Measurements from ENCODE around the gene MAST4. TPM values are rescaled to one million over a fixed set of nuclear protein-coding genes. Genes with fewer than 3 reads are reported as not detected.

Gene MAST4
- total RNA-seq, 1 donor from 2014 or later, result 0.99 TPM

DNA sequence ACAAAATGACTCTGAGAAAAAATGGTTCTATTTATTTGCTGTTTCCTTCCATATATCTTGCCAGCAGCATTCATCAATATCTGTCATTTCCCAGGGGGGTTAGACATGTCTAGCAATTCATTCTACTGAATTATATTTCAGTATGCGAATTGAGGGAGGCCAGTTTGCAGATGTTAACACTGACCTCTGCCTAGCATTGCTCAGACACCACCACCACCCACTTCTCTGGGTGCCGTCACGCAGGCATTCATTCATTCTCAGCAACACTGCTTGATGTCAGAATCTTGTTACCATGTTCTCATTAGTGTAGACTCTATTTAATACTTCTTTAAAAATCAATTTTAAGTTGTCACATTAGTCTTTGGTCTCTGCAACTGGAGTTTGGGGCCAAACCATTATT, 181.7 kb downstream of the MAST4 start:
- no peak overlapping the region for H3K4me2 ChIP-seq
- no peaks in the 10 kb centered on the region for H3K79me2 ChIP-seq (ENCODE audit: low read depth)
- H3K27me3 Mint-ChIP-seq (ENCODE audit: insufficient read depth, low read depth), result peaks cover 2% of the 10 kb centered on the region
- H3K27ac Mint-ChIP-seq, result no peak overlapping the region
- no peaks in the 10 kb centered on the region for H3K36me3 Mint-ChIP-seq
- no peaks in the 10 kb centered on the region for H3K36me3 ChIP-seq
- H3K9me3 Mint-ChIP-seq, result no peaks in the 10 kb centered on the region
- H3K9ac ChIP-seq, result no peak overlapping the region
- no peaks in the 10 kb centered on the region for H4K20me1 ChIP-seq (ENCODE audit: low read depth)
- H3K4me3 ChIP-seq, result no peak overlapping the region
- H3K4me3 Mint-ChIP-seq, result no peak overlapping the region
- no peaks in the 10 kb centered on the region for H3K27me3 ChIP-seq
- no peak overlapping the region for H2AFZ ChIP-seq (replicated peaks)
- DNase-seq (ENCODE audit: low spot score), result no peak
- H3K4me1 ChIP-seq, result no peaks in the 10 kb centered on the region
- TF ChIP-seq EZH2 (IDR thresholded peaks at IDR 0.05) (no peak), EZH2phosphoT487 (IDR thresholded peaks at IDR 0.05) (no peak)
- TF ChIP-seq, protein P1, sequence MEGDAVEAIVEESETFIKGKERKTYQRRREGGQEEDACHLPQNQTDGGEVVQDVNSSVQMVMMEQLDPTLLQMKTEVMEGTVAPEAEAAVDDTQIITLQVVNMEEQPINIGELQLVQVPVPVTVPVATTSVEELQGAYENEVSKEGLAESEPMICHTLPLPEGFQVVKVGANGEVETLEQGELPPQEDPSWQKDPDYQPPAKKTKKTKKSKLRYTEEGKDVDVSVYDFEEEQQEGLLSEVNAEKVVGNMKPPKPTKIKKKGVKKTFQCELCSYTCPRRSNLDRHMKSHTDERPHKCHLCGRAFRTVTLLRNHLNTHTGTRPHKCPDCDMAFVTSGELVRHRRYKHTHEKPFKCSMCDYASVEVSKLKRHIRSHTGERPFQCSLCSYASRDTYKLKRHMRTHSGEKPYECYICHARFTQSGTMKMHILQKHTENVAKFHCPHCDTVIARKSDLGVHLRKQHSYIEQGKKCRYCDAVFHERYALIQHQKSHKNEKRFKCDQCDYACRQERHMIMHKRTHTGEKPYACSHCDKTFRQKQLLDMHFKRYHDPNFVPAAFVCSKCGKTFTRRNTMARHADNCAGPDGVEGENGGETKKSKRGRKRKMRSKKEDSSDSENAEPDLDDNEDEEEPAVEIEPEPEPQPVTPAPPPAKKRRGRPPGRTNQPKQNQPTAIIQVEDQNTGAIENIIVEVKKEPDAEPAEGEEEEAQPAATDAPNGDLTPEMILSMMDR (IDR thresholded peaks at IDR 0.05), result no peak
- no peaks in the 10 kb centered on the region for H3K4me1 Mint-ChIP-seq
- H3F3A ChIP-seq (ENCODE audit: low read depth), result no peaks in the 10 kb centered on the region
- no peak overlapping the region for H3K27ac ChIP-seq
- no peaks in the 10 kb centered on the region for H3K9me3 ChIP-seq (ENCODE audit: low read depth)

DNA sequence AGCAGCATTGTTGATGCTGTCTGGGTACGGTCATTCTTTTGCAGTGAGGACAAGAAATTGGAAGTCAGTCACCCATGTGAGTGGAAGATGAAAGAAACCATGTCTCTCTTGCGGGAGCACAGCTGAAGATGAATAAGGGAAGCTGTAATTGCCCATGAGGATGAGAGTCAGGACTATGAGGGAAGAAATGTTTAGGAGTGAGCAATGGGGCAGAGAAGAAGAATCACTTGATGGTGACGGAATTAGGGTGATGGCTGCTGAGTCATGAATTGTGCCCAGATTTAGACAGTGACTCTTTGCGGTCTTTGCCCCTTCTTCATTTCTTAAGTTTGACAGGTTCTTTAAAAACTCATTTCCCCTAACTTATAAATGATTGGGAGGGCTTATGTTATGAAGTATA, 183.3 kb downstream of the MAST4 start:
- no peak for DNase-seq (ENCODE audit: low spot score)
- no peaks in the 10 kb centered on the region for H3K9me3 ChIP-seq (ENCODE audit: low read depth)
- peaks cover 2% of the 10 kb centered on the region for H3K27me3 Mint-ChIP-seq (ENCODE audit: insufficient read depth, low read depth)
- no peak overlapping the region for H3K9ac ChIP-seq
- H3K4me2 ChIP-seq, result no peak overlapping the region
- no peaks in the 10 kb centered on the region for H3K4me1 Mint-ChIP-seq
- H3F3A ChIP-seq (ENCODE audit: low read depth), result no peaks in the 10 kb centered on the region
- H3K27ac ChIP-seq, result no peak overlapping the region
- H3K4me3 ChIP-seq, result no peak overlapping the region
- no peak overlapping the region for H3K4me3 Mint-ChIP-seq
- no peaks in the 10 kb centered on the region for H3K9me3 Mint-ChIP-seq
- TF ChIP-seq EZH2 (IDR thresholded peaks at IDR 0.05), result no peak
- no peak for TF ChIP-seq EZH2phosphoT487 (IDR thresholded peaks at IDR 0.05)
- TF ChIP-seq, protein P1 (IDR thresholded peaks at IDR 0.05), result no peak
- H4K20me1 ChIP-seq (ENCODE audit: low read depth), result no peaks in the 10 kb centered on the region
- no peaks in the 10 kb centered on the region for H3K27me3 ChIP-seq
- no peaks in the 10 kb centered on the region for H3K4me1 ChIP-seq
- H3K36me3 ChIP-seq, result no peaks in the 10 kb centered on the region
- H3K79me2 ChIP-seq (ENCODE audit: low read depth), result no peaks in the 10 kb centered on the region
- H3K27ac Mint-ChIP-seq, result no peak overlapping the region
- no peak overlapping the region for H2AFZ ChIP-seq (replicated peaks)
- no peaks in the 10 kb centered on the region for H3K36me3 Mint-ChIP-seq

DNA sequence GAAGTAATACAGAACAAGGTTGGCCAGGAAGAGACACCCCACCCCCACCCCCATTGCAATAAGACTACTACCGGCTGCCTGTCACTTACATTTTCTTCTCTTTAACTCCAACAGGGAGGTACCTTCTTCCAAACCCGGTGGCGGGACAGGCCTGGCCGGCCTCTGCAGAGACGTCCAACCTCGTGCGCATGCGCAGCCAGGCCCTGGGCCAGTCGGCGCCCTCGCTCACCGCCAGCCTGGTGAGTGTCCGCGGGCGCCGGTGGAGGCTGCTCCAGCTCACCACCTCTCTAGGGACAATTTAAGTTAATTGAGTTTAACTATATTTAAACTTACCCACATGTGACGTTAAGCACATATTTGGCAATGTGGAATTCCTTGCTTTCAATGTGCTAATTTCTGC, 192.4 kb downstream of the MAST4 start:
- TF ChIP-seq EZH2phosphoT487 (IDR thresholded peaks at IDR 0.05) (no peak), EZH2 (IDR thresholded peaks at IDR 0.05) (no peak)
- TF ChIP-seq, protein P1 (IDR thresholded peaks at IDR 0.05), result no peak
- Histone ChIP-seq H3K27me3 (no peaks in the 10 kb centered on the region), H3K27ac (no peak overlapping the region), H3K4me2 (no peak overlapping the region), H3K79me2 (ENCODE audit: low read depth) (no peaks in the 10 kb centered on the region), H3K9ac (no peak overlapping the region), H3K4me1 (no peaks in the 10 kb centered on the region), H3K36me3 (no peaks in the 10 kb centered on the region), H3K9me3 (ENCODE audit: low read depth) (no peaks in the 10 kb centered on the region), H4K20me1 (ENCODE audit: low read depth) (no peaks in the 10 kb centered on the region), H3F3A (ENCODE audit: low read depth) (no peaks in the 10 kb centered on the region), H3K4me3 (no peak overlapping the region), H2AFZ (replicated peaks) (no peak overlapping the region)
- peaks cover 3% of the 10 kb centered on the region for H3K9me3 Mint-ChIP-seq
- H3K4me3 Mint-ChIP-seq, result no peak overlapping the region
- peaks cover 2% of the 10 kb centered on the region for H3K27me3 Mint-ChIP-seq (ENCODE audit: insufficient read depth, low read depth)
- H3K4me1 Mint-ChIP-seq, result no peaks in the 10 kb centered on the region
- H3K36me3 Mint-ChIP-seq, result no peaks in the 10 kb centered on the region
- no peak overlapping the region for H3K27ac Mint-ChIP-seq
- no peak for DNase-seq (ENCODE audit: low spot score)

Data from neural progenitor cell (in vitro differentiated cells).